WERI-Rb-1 (cell line): ENCODE data around the gene MTX3.

Experiments used
- DNase-seq: peaks from one replicate; pipeline ENCODE4 v3.0.0-alpha.2; 2020
- H3K27ac ChIP-seq: fragments of 250-450 bp; sonication (Bioruptor Pico); 2 replicates; pipeline ENCODE4 v1.5.1; 2020; ENCODE audit warnings: mild to moderate bottlenecking, moderate library complexity
- H3K27me3 ChIP-seq: fragments of 250-450 bp; sonication (Bioruptor Pico); 2 replicates; pipeline ENCODE4 v1.5.1; 2021; ENCODE audit warnings: mild to moderate bottlenecking, low read depth, moderate library complexity; ENCODE audit not compliant: insufficient read depth, severe bottlenecking
- H3K36me3 ChIP-seq: fragments of 250-450 bp; sonication (Bioruptor Pico); 2 replicates; pipeline ENCODE4 v1.5.1; 2020; ENCODE audit warnings: mild to moderate bottlenecking, moderate library complexity
- H3K4me3 ChIP-seq: 2 replicates; pipeline ENCODE4 v1.5.1; 2011; ENCODE audit warnings: low read depth, mild to moderate bottlenecking, control low read depth, low read length
- H3K9me3 ChIP-seq: fragments of 250-450 bp; sonication (Bioruptor Pico); 2 replicates; pipeline ENCODE4 v1.5.1; 2021; ENCODE audit warnings: mild to moderate bottlenecking, moderate library complexity; ENCODE audit not compliant: severe bottlenecking
- CTCF ChIP-seq: IDR thresholded peaks from 2 replicates; pipeline ENCODE4 v1.5.1; 2011; ENCODE audit warnings: low read depth, mild to moderate bottlenecking, control low read depth, inconsistent platforms, low read length

Gene MTX3

DNA sequence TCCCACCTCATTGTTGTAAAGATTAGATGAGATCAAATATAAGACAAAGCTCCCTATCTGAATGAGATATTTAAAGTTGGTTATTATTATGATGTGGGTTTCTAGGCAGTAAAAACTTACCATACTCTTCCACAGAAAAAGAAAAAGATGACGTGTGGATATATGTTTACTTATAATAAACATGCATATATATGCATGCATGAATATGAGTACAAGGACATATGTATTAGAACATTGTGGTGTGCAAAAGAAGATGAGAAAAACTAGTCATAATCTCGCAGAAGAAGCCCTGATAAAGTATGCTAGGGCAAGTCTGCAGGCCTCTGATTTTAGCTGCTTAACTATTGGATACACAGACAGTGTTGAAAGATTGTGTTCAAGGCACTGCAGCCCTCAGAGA lies 34.0 kb upstream of the MTX3 start:
- Histone ChIP-seq H3K4me3 (no peak overlapping the region), H3K36me3 (no peaks in the 10 kb centered on the region), H3K9me3 (no peaks in the 10 kb centered on the region), H3K27ac (no peak overlapping the region), H3K27me3 (no peaks in the 10 kb centered on the region)
- TF ChIP-seq CTCF, result no peak
- no peak for DNase-seq

- DNase-seq, result peak; percentile 15
- TF ChIP-seq CTCF, result no peak
- H3K27me3 ChIP-seq, result no peaks in the 10 kb centered on the region
- no peaks in the 10 kb centered on the region for H3K36me3 ChIP-seq
- no peaks in the 10 kb centered on the region for H3K9me3 ChIP-seq
- H3K27ac ChIP-seq, result no peak overlapping the region
- H3K4me3 ChIP-seq, result no peak overlapping the region
Measured at GRCh38 chr5:80010754-80011392, 19.8 kb upstream of the MTX3 start.

- DNase-seq, result no peak
- Histone ChIP-seq H3K27ac (no peak overlapping the region), H3K27me3 (no peaks in the 10 kb centered on the region), H3K36me3 (no peaks in the 10 kb centered on the region), H3K9me3 (no peaks in the 10 kb centered on the region), H3K4me3 (no peak overlapping the region)
- no peak for TF ChIP-seq CTCF
Measured at GRCh38 chr5:80008995-80009765, 18.1 kb upstream of the MTX3 start.

DNA sequence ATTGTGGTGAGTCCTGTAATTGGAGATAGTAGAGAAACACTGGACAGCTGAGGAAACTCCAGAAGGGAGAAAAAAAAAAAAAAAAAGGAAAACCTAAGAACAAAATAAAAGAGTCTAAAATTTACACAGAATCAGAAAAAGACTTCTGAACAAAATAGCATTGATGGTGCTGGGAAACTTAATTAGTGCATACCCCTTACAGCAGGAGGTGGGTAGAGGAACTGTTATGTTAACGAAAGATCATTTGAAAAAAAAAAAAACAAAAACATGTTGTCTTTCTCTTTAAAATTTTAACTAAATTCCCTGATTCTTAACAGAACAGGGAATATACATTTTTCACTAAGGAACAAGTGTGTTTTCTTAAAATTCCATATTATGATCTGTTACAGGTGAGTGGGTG lies 11.6 kb upstream of the MTX3 start:
- no peak for TF ChIP-seq CTCF
- Histone ChIP-seq H3K36me3 (no peaks in the 10 kb centered on the region), H3K27me3 (no peaks in the 10 kb centered on the region), H3K27ac (no peak overlapping the region), H3K9me3 (no peaks in the 10 kb centered on the region), H3K4me3 (no peak overlapping the region)
- DNase-seq, result no peak

DNA sequence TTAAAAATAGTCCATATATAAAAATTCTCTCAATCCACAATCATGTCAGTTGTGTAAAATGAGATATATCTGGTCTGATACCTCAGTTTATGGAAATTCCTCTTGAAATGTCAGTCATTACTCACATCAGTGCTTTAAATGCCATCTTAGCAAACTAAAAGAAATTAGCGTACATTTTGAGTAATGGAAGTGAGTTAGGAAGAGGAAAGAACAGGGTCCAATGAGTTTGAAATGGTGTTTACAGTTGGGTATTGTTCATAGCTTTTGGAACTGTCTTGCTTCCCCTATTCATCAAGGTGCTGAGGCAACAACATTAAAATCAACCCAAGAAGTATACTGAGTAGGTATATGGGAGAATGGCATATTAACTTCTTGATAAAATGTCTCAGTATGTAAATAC lies 8.7 kb upstream of the MTX3 start:
- Histone ChIP-seq H3K4me3 (no peak overlapping the region), H3K27ac (no peak overlapping the region), H3K36me3 (no peaks in the 10 kb centered on the region), H3K27me3 (no peaks in the 10 kb centered on the region), H3K9me3 (no peaks in the 10 kb centered on the region)
- DNase-seq, result no peak
- TF ChIP-seq CTCF, result no peak
